Fibroblast of lung (primary cell): ENCODE data around the gene PFKFB3. TPM values are rescaled to one million over a fixed set of nuclear protein-coding genes. Genes with fewer than 3 reads are reported as not detected.

Experiments
- DNase-seq, 2 donors: peaks; one replicate each; pipeline versions ENCODE4 v3.0.0 to v3.0.0-alpha.2; 2010; ENCODE audit warnings: low read depth in 2 of 2
- H2AFZ ChIP-seq: 2 replicates; pipeline ENCODE4 v1.5.1; 2012; ENCODE audit warnings: low read length, control low read depth, inconsistent platforms
- H3K27ac ChIP-seq: 2 replicates; pipeline ENCODE4 v1.5.1; 2011; ENCODE audit warnings: low read length, control low read depth; ENCODE audit not compliant: insufficient read depth
- H3K27me3 ChIP-seq: 2 replicates; pipeline ENCODE4 v1.5.1; 2011; ENCODE audit warnings: mild to moderate bottlenecking, low read length; ENCODE audit not compliant: control insufficient read depth, insufficient read depth
- H3K36me3 ChIP-seq: 2 replicates; pipeline ENCODE4 v1.5.1; 2011; ENCODE audit warnings: low read length; ENCODE audit not compliant: control insufficient read depth, insufficient read depth
- H3K4me1 ChIP-seq: 2 replicates; pipeline ENCODE4 v1.5.1; 2011; ENCODE audit warnings: low read length; ENCODE audit not compliant: control insufficient read depth, insufficient read depth; ENCODE audit errors: extremely low read depth
- H3K4me2 ChIP-seq: 2 replicates; pipeline ENCODE4 v1.5.1; 2011; ENCODE audit warnings: low read length, control low read depth; ENCODE audit not compliant: insufficient read depth; ENCODE audit errors: extremely low read depth
- H3K4me3 ChIP-seq, 4 experiments: fragments of 200-600 bp in 1 of 4; sonication (generic) in 1 of 4; replicated peaks in 1 of 4; 2 replicates each; pipeline ENCODE4 v1.5.1; 2011 to 2016; ENCODE audit warnings: low read length in 4 of 4, low read depth in 3 of 4, mild to moderate bottlenecking in 3 of 4, control low read depth in 2 of 4, inconsistent platforms in 1 of 4, mixed read lengths in 1 of 4; ENCODE audit not compliant: insufficient read depth in 1 of 4; ENCODE audit errors: control extremely low read depth in 1 of 4
- H3K79me2 ChIP-seq: 2 replicates; pipeline ENCODE4 v1.5.1; 2012; ENCODE audit warnings: mild to moderate bottlenecking, low read length, inconsistent platforms; ENCODE audit not compliant: control insufficient read depth, insufficient read depth
- H3K9ac ChIP-seq: 2 replicates; pipeline ENCODE4 v1.5.1; 2011; ENCODE audit warnings: mild to moderate bottlenecking, low read length, control low read depth; ENCODE audit not compliant: insufficient read depth
- H3K9me3 ChIP-seq: 2 replicates; pipeline ENCODE4 v1.5.1; 2012; ENCODE audit warnings: low read depth, low read length; ENCODE audit not compliant: control insufficient read depth, insufficient read depth
- H4K20me1 ChIP-seq: 2 replicates; pipeline ENCODE4 v1.5.1; 2011; ENCODE audit warnings: low read length; ENCODE audit not compliant: control insufficient read depth, insufficient read depth; ENCODE audit errors: extremely low read depth
- EZH2 ChIP-seq: IDR thresholded peaks from 2 replicates; pipeline ENCODE4 v1.5.1; 2012; ENCODE audit warnings: low read length, control low read depth, mild to moderate bottlenecking; ENCODE audit errors: missing control alignments
- polyA plus RNA-seq, 2 donors: library from polyadenylated mRNA; depleted of rRNA in 1 of 2; stranded (reverse) in 1 of 2; unstranded in 1 of 2; fragments of >200 nt; gene quantifications; 2 replicates each; pipeline ENCODE4 v1.2.1, GENCODE V29; 2011 to 2012; ENCODE audit warnings: missing spikeins in 1 of 2
- total RNA-seq: library from RNA; depleted of rRNA; stranded (reverse); fragments of >200 nt; gene quantifications from 2 replicates; pipeline ENCODE4 v1.2.1, GENCODE V29; 2014
- TF ChIP-seq, protein P1 (sequence below), 2 donors: IDR thresholded peaks in 1 of 2; conservative IDR thresholded peaks in 1 of 2; 1 replicate in 1 of 2; 2 replicates in 1 of 2; pipeline ENCODE4 v1.5.1; 2011 to 2012; ENCODE audit warnings: low read length in 2 of 2, control low read depth in 1 of 2, inconsistent platforms in 1 of 2, low read depth in 1 of 2, mild to moderate bottlenecking in 1 of 2

Gene PFKFB3
- total and polyA plus RNA-seq, 2 donors (not counting 1 experiment from before 2014, with no cell fraction given), result 14.2 to 25.8 TPM

DNA sequence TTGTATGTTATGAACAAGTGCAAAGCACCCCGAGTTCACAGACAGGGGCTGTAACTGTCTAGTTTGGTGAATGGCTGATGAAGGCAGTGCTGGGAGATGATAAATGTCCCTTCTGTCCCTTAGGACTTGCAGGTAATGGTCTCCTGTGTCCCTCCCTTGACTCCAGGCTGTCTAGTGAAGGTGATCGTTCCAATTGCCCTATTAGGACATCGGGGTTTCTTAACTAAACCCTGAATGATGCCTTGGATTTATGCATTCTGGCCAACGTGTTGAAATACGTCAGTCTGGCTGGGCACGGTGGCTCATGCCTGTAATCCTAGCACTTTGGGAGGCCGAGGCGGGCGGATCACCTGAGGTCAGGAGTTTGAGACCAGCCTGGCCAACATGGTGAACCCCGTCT lies 69.4 kb downstream of the PFKFB3 start:
- no peaks in the 10 kb centered on the region for H3K36me3 ChIP-seq
- no peaks in the 10 kb centered on the region for H3K9me3 ChIP-seq
- H2AFZ ChIP-seq, result no peak overlapping the region
- no peak overlapping the region for H3K9ac ChIP-seq
- H4K20me1 ChIP-seq, result no peaks in the 10 kb centered on the region
- H3K4me3 ChIP-seq, result no peak overlapping the region
- no peaks in the 10 kb centered on the region for H3K27me3 ChIP-seq
- no peak overlapping the region for H3K4me2 ChIP-seq
- no peak for TF ChIP-seq EZH2
- TF ChIP-seq, protein P1, sequence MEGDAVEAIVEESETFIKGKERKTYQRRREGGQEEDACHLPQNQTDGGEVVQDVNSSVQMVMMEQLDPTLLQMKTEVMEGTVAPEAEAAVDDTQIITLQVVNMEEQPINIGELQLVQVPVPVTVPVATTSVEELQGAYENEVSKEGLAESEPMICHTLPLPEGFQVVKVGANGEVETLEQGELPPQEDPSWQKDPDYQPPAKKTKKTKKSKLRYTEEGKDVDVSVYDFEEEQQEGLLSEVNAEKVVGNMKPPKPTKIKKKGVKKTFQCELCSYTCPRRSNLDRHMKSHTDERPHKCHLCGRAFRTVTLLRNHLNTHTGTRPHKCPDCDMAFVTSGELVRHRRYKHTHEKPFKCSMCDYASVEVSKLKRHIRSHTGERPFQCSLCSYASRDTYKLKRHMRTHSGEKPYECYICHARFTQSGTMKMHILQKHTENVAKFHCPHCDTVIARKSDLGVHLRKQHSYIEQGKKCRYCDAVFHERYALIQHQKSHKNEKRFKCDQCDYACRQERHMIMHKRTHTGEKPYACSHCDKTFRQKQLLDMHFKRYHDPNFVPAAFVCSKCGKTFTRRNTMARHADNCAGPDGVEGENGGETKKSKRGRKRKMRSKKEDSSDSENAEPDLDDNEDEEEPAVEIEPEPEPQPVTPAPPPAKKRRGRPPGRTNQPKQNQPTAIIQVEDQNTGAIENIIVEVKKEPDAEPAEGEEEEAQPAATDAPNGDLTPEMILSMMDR (conservative IDR thresholded peaks at IDR 0.05 in 1 of 2, IDR thresholded peaks at IDR 0.05 in 1 of 2; ENCODE audit: low read depth in 1 of 2, low read length in 2 of 2), result no peak
- H3K79me2 ChIP-seq, result no peaks in the 10 kb centered on the region
- no peak overlapping the region for H3K27ac ChIP-seq
- DNase-seq, result no peak
- peaks cover 5% of the 10 kb centered on the region for H3K4me1 ChIP-seq

DNA sequence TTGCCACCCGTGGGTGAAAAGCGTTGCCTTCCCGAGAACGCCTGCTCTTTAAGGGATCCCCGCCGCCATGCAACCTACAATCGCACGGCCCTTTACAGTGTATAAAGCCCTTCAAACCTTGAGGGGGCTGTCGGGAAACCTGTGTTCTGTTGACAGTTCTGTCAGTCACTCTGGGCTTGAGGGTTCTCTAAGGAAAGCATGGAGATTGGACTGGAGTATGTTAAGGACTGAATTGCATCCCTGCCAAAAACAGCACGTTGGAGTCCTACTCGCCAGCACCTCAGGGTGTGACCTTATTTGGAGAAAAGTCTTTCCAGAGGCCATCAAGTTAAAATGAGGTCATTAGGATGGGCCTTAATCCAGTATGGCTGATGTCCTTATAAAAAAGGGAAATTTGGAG lies 70.6 kb downstream of the PFKFB3 start:
- Histone ChIP-seq H3K4me1 (peaks cover 5% of the 10 kb centered on the region), H3K9me3 (no peaks in the 10 kb centered on the region), H3K27me3 (no peaks in the 10 kb centered on the region), H3K4me3 (no peak overlapping the region), H2AFZ (no peak overlapping the region), H3K36me3 (no peaks in the 10 kb centered on the region), H3K27ac (no peak overlapping the region), H3K4me2 (no peak overlapping the region), H4K20me1 (no peaks in the 10 kb centered on the region), H3K9ac (no peak overlapping the region), H3K79me2 (no peaks in the 10 kb centered on the region)
- no peak for DNase-seq
- TF ChIP-seq EZH2, result no peak
- TF ChIP-seq, protein P1 (conservative IDR thresholded peaks at IDR 0.05 in 1 of 2, IDR thresholded peaks at IDR 0.05 in 1 of 2; ENCODE audit: low read depth in 1 of 2, low read length in 2 of 2), result no peak

DNA sequence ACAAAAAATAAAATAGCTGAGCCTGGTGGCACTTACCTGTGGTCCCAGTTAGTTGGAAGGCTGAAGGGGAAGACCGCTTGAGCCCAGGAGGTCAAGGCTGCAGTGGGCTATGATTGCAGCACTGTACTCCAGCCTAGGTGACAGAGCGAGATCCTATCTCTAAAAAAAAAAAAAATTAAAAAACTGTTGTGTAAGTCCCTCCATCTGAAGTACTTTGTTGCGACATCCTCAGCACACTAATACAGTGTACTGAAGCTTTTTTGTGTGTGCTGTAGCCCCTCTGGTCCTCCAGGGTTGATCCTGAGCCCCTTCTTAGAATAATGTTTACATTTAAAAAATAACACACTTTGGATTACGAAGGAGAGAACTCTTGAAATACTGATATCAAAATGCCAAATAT lies 71.3 kb downstream of the PFKFB3 start:
- no peak overlapping the region for H3K4me3 ChIP-seq
- H3K4me2 ChIP-seq, result no peak overlapping the region
- H3K9me3 ChIP-seq, result no peaks in the 10 kb centered on the region
- H3K36me3 ChIP-seq, result no peaks in the 10 kb centered on the region
- peak in 1 of 2 donors; percentile 71 for DNase-seq
- no peak overlapping the region for H3K27ac ChIP-seq
- H2AFZ ChIP-seq, result no peak overlapping the region
- H3K79me2 ChIP-seq, result no peaks in the 10 kb centered on the region
- H3K4me1 ChIP-seq, result peaks cover 5% of the 10 kb centered on the region
- no peaks in the 10 kb centered on the region for H4K20me1 ChIP-seq
- H3K27me3 ChIP-seq, result no peaks in the 10 kb centered on the region
- no peak overlapping the region for H3K9ac ChIP-seq
- TF ChIP-seq, protein P1 (conservative IDR thresholded peaks at IDR 0.05 in 1 of 2, IDR thresholded peaks at IDR 0.05 in 1 of 2; ENCODE audit: low read depth in 1 of 2, low read length in 2 of 2), result no peak
- no peak for TF ChIP-seq EZH2
